WTC11 (cell line): ENCODE measurements around the gene CLP1. TPM values are rescaled to one million over a fixed set of nuclear protein-coding genes. Genes with fewer than 3 reads are reported as not detected.
"Not testable (repeated sequence)": the region's sequence is repeated elsewhere in the genome, so short reads cannot be mapped to it uniquely, and the experiment has no call there.

Source experiments
- ATAC-seq: fragments of 200-7000 bp; cut with Tn5 transposase; 2 replicates; pipeline ENCODE4 v1.10.0; 2021; ENCODE audit warnings: mild to moderate bottlenecking, moderate library complexity
- CTCF ChIA-PET: fragments of 300-600 bp; sonication (Branson Sonifier 250); formaldehyde crosslinking; loops from one replicate; lab custom pipeline; 2021; ENCODE audit warnings: antibody characterized with exemption; lab: Charles Lee
- POLR2A ChIA-PET: fragments of 350-600 bp; sonication (Branson Sonifier 250); formaldehyde crosslinking; loops from one replicate; lab custom pipeline; 2021; ENCODE audit warnings: antibody characterized with exemption; lab: Charles Lee
- DNase-seq: peaks from one replicate; pipeline ENCODE4 v3.0.0; 2021; ENCODE audit warnings: low spot score
- H3K27ac Mint-ChIP-seq: 2 replicates; pipeline ENCODE4 v1.8.0; 2021; ENCODE audit warnings: mixed read lengths
- H3K27me3 Mint-ChIP-seq: 2 replicates; pipeline ENCODE4 v1.8.0; 2021; ENCODE audit warnings: low read depth, mild to moderate bottlenecking, moderate library complexity, mixed read lengths
- H3K36me3 Mint-ChIP-seq: 2 replicates; pipeline ENCODE4 v1.8.0; 2021; ENCODE audit warnings: mixed read lengths
- H3K4me1 Mint-ChIP-seq: 2 replicates; pipeline ENCODE4 v1.8.0; 2022; ENCODE audit warnings: mixed read lengths
- H3K4me3 Mint-ChIP-seq: 2 replicates; pipeline ENCODE4 v1.8.0; 2021; ENCODE audit warnings: mild to moderate bottlenecking, moderate library complexity, mixed read lengths
- H3K9me3 Mint-ChIP-seq: 2 replicates; pipeline ENCODE4 v1.8.0; 2021; ENCODE audit warnings: mixed read lengths
- ATF1 ChIP-seq: sonication (generic); formaldehyde crosslinking; IDR thresholded peaks from 2 replicates; pipeline ENCODE4 v1.8.1; 2023; ENCODE audit warnings: mild to moderate bottlenecking, moderate library complexity, missing genetic modification reagents
- ATF3 ChIP-seq: sonication (generic); formaldehyde crosslinking; conservative IDR thresholded peaks from 2 replicates; pipeline ENCODE4 v1.8.1; 2022; ENCODE audit warnings: mild to moderate bottlenecking, missing genetic modification reagents
- E2F1 ChIP-seq: sonication (generic); formaldehyde crosslinking; IDR thresholded peaks from 2 replicates; pipeline ENCODE4 v1.8.0; 2022; ENCODE audit warnings: mild to moderate bottlenecking, missing genetic modification reagents
- E2F4 ChIP-seq: sonication (generic); formaldehyde crosslinking; IDR thresholded peaks from 2 replicates; pipeline ENCODE4 v1.8.1; 2022; ENCODE audit warnings: low read depth, mild to moderate bottlenecking, moderate library complexity, missing genetic modification reagents, borderline replicate concordance
- ELF4 ChIP-seq: sonication (generic); formaldehyde crosslinking; IDR thresholded peaks from 2 replicates; pipeline ENCODE4 v1.8.1; 2022; ENCODE audit warnings: low read depth, mild to moderate bottlenecking, moderate library complexity, missing genetic modification reagents
- ETV6 ChIP-seq: sonication (generic); formaldehyde crosslinking; IDR thresholded peaks from 2 replicates; pipeline ENCODE4 v1.8.1; 2022; ENCODE audit warnings: mild to moderate bottlenecking, missing genetic modification reagents
- FOXJ3 ChIP-seq: sonication (generic); formaldehyde crosslinking; IDR thresholded peaks from 2 replicates; pipeline ENCODE4 v1.9.0; 2021; ENCODE audit warnings: missing genetic modification reagents, mild to moderate bottlenecking, borderline replicate concordance
- FOXK1 ChIP-seq: sonication (generic); formaldehyde crosslinking; IDR thresholded peaks from 2 replicates; pipeline ENCODE4 v1.8.0; 2022; ENCODE audit warnings: mild to moderate bottlenecking, moderate library complexity, missing genetic modification reagents
- NFYB ChIP-seq: sonication (generic); formaldehyde crosslinking; conservative IDR thresholded peaks from 2 replicates; pipeline ENCODE4 v1.8.0; 2022; ENCODE audit warnings: low read depth, missing genetic modification reagents
- PRRX2 ChIP-seq: fragments of 250-450 bp; sonication (Bioruptor Pico); IDR thresholded peaks from 2 replicates; pipeline ENCODE4 v1.8.0; 2021; ENCODE audit warnings: mild to moderate bottlenecking
- ZNF219 ChIP-seq: sonication (generic); formaldehyde crosslinking; IDR thresholded peaks from 2 replicates; pipeline ENCODE4 v1.8.0; 2023; ENCODE audit warnings: missing genetic modification reagents, mild to moderate bottlenecking, borderline replicate concordance
- total RNA-seq: library from RNA; stranded (reverse); gene quantifications from 3 replicates; pipeline ENCODE4 v1.2.3, GENCODE V29; 2021
- TF ChIP-seq, protein P1 (sequence below): sonication (generic); formaldehyde crosslinking; conservative IDR thresholded peaks from 2 replicates; pipeline ENCODE4 v1.8.1; 2023; ENCODE audit warnings: mild to moderate bottlenecking, low read depth, missing genetic modification reagents, moderate library complexity
- TF ChIP-seq, protein P2 (sequence below): fragments of 250-450 bp; sonication (Bioruptor Pico); IDR thresholded peaks from 2 replicates; pipeline ENCODE4 v1.9.0; 2021; ENCODE audit warnings: mild to moderate bottlenecking, borderline replicate concordance

CLP1 gene
- total RNA-seq, 1 experiment from 2014 or later: 26.3 TPM

- Mint-ChIP-seq H3K9me3 (no peaks in the 10 kb centered on the region), H3K27ac (peak overlapping the region; percentile 41; the same call in 1 of the 2 replicates), H3K4me3 (no peak overlapping the region), H3K36me3 (peaks cover 32% of the 10 kb centered on the region), H3K4me1 (no peaks in the 10 kb centered on the region), H3K27me3 (no peaks in the 10 kb centered on the region)
- ChIA-PET POLR2A (interaction anchor here (0.7 kb wide), 1 partner anchor 102 kb away, joined by 5 read pairs; no protein-coding TSS in a partner anchor), CTCF (interaction anchor here (1.8 kb wide), 1 partner anchor 96 kb away, joined by 4 read pairs; no protein-coding TSS in a partner anchor)
- TF ChIP-seq NFYB (CRISPR knock-in tag) (no peak), ATF1 (CRISPR knock-in tag) (no peak), PRRX2 (no peak), E2F4 (no peak), E2F1 (no peak), ELF4 (CRISPR knock-in tag) (no peak), FOXJ3 (CRISPR knock-in tag) (no peak), FOXK1 (no peak), ZNF219 (CRISPR knock-in tag) (no peak), ATF3 (CRISPR knock-in tag) (no peak), ETV6 (CRISPR knock-in tag) (no peak)
- TF ChIP-seq, protein P1, sequence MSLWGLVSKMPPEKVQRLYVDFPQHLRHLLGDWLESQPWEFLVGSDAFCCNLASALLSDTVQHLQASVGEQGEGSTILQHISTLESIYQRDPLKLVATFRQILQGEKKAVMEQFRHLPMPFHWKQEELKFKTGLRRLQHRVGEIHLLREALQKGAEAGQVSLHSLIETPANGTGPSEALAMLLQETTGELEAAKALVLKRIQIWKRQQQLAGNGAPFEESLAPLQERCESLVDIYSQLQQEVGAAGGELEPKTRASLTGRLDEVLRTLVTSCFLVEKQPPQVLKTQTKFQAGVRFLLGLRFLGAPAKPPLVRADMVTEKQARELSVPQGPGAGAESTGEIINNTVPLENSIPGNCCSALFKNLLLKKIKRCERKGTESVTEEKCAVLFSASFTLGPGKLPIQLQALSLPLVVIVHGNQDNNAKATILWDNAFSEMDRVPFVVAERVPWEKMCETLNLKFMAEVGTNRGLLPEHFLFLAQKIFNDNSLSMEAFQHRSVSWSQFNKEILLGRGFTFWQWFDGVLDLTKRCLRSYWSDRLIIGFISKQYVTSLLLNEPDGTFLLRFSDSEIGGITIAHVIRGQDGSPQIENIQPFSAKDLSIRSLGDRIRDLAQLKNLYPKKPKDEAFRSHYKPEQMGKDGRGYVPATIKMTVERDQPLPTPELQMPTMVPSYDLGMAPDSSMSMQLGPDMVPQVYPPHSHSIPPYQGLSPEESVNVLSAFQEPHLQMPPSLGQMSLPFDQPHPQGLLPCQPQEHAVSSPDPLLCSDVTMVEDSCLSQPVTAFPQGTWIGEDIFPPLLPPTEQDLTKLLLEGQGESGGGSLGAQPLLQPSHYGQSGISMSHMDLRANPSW (CRISPR knock-in tag): no peak
- TF ChIP-seq, protein P2, sequence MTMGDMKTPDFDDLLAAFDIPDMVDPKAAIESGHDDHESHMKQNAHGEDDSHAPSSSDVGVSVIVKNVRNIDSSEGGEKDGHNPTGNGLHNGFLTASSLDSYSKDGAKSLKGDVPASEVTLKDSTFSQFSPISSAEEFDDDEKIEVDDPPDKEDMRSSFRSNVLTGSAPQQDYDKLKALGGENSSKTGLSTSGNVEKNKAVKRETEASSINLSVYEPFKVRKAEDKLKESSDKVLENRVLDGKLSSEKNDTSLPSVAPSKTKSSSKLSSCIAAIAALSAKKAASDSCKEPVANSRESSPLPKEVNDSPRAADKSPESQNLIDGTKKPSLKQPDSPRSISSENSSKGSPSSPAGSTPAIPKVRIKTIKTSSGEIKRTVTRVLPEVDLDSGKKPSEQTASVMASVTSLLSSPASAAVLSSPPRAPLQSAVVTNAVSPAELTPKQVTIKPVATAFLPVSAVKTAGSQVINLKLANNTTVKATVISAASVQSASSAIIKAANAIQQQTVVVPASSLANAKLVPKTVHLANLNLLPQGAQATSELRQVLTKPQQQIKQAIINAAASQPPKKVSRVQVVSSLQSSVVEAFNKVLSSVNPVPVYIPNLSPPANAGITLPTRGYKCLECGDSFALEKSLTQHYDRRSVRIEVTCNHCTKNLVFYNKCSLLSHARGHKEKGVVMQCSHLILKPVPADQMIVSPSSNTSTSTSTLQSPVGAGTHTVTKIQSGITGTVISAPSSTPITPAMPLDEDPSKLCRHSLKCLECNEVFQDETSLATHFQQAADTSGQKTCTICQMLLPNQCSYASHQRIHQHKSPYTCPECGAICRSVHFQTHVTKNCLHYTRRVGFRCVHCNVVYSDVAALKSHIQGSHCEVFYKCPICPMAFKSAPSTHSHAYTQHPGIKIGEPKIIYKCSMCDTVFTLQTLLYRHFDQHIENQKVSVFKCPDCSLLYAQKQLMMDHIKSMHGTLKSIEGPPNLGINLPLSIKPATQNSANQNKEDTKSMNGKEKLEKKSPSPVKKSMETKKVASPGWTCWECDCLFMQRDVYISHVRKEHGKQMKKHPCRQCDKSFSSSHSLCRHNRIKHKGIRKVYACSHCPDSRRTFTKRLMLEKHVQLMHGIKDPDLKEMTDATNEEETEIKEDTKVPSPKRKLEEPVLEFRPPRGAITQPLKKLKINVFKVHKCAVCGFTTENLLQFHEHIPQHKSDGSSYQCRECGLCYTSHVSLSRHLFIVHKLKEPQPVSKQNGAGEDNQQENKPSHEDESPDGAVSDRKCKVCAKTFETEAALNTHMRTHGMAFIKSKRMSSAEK (CRISPR knock-in tag): no peak
- ATAC-seq (no peak), DNase-seq (no peak)
These were observed 47.4 kb downstream of the CLP1 start for GRCh38 chr11:57704932-57705331.

DNA sequence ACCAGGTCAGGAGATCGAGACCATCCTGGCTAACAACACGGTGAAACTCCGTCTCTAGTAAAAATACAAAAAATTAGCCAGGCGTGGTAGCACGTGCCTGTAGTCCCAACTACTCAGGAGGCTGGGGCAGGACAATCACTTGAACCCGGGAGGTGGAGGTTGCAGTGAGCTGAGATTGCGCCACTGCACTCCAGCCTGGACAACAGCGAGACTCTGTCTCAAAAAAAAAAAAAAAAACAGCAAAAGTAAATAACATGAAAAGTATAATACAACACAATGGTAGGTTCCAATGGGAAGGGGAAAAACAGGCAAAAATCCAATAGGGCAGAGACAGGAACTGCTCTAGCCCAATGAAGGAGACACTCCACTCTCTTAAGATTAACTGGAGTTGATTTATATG, 47.9 kb downstream of the CLP1 start:
- not testable (repeated sequence) for H3K27ac Mint-ChIP-seq, ATAC-seq, H3K4me1 Mint-ChIP-seq, H3K9me3 Mint-ChIP-seq, DNase-seq, H3K4me3 Mint-ChIP-seq, H3K27me3 Mint-ChIP-seq
- H3K36me3 Mint-ChIP-seq: peaks cover 29% of the 10 kb centered on the region
- POLR2A ChIA-PET: interaction anchor here (0.7 kb wide), 1 partner anchor 101 kb away, joined by 5 read pairs; no protein-coding TSS in a partner anchor
- CTCF ChIA-PET: interaction anchor here (1.8 kb wide), 1 partner anchor 95 kb away, joined by 4 read pairs; no protein-coding TSS in a partner anchor
